Panc1 (cell line): ENCODE data around the gene MPND. TPM values are rescaled to one million over a fixed set of nuclear protein-coding genes. Genes with fewer than 3 reads are reported as not detected.
A peak's percentile ranks its signal among the peaks of the same experiment; 100 is the strongest.

Source experiments
- ATAC-seq: fragments of 200-7000 bp; cut with Tn5 transposase; 2 replicates; pipeline ENCODE4 v1.9.1; 2020; ENCODE audit warnings: mild to moderate bottlenecking, moderate library complexity
- BruUV-seq: library from RNA; stranded (reverse); fragments of 400-500 nt; replicated peaks from 2 replicates; lab custom pipeline; 2021; lab: Mats Ljungman, UMichigan
- CTCF ChIA-PET: fragments of 300-600 bp; sonication (Branson Sonifier 250); formaldehyde crosslinking; loops from one replicate; lab custom pipeline; 2022; ENCODE audit warnings: antibody characterized with exemption; lab: Charles Lee
- POLR2A ChIA-PET: fragments of 300-600 bp; sonication (Branson Sonifier 250); formaldehyde crosslinking; loops from one replicate; lab custom pipeline; 2022; ENCODE audit warnings: antibody characterized with exemption; lab: Charles Lee
- DNase-seq: peaks from one replicate; pipeline ENCODE4 v3.0.0-alpha.2; 2010; ENCODE audit warnings: low read depth, low spot score
- H3K27ac ChIP-seq: 2 replicates; pipeline ENCODE4 v1.5.1; 2011; ENCODE audit warnings: mild to moderate bottlenecking, low read length, inconsistent platforms
- H3K27me3 ChIP-seq: fragments of 200-500 bp; sonication (Bioruptor generic); 2 replicates; pipeline ENCODE4 v1.6.0; 2014; ENCODE audit warnings: low read length, inconsistent platforms; ENCODE audit not compliant: control insufficient read depth, insufficient read depth
- H3K36me3 ChIP-seq: fragments of 200-500 bp; sonication (Bioruptor generic); 2 replicates; pipeline ENCODE4 v1.5.1; 2014; ENCODE audit warnings: inconsistent platforms, mild to moderate bottlenecking, low read length, moderate library complexity; ENCODE audit not compliant: control insufficient read depth, insufficient read depth
- H3K4me1 ChIP-seq: 2 replicates; pipeline ENCODE4 v1.5.1; 2011; ENCODE audit warnings: inconsistent platforms, mild to moderate bottlenecking, low read length, moderate library complexity; ENCODE audit not compliant: control insufficient read depth, insufficient read depth
- H3K4me3 ChIP-seq, 2 experiments: 2 replicates each; pipeline ENCODE4 v1.5.1; 2011 to 2012; ENCODE audit warnings: low read depth in 2 of 2, low read length in 2 of 2, mild to moderate bottlenecking in 2 of 2, inconsistent platforms in 1 of 2, moderate library complexity in 1 of 2
- H3K9me3 ChIP-seq: fragments of 200-500 bp; sonication (Bioruptor generic); 2 replicates; pipeline ENCODE4 v1.5.1; 2014; ENCODE audit warnings: low read depth, mild to moderate bottlenecking, inconsistent platforms, low read length, moderate library complexity; ENCODE audit not compliant: control insufficient read depth, insufficient read depth
- CTCF ChIP-seq: fragments of 450-650 bp; IDR thresholded peaks from 2 replicates; pipeline ENCODE4 v1.5.1; 2017; ENCODE audit warnings: mild to moderate bottlenecking
- POLR2AphosphoS5 ChIP-seq: IDR thresholded peaks from 2 replicates; pipeline ENCODE4 v1.6.1; 2012; ENCODE audit warnings: mild to moderate bottlenecking, low read depth, low read length, moderate library complexity
- REST ChIP-seq, 2 experiments: IDR thresholded peaks; 2 replicates each; pipeline ENCODE4 v1.6.1; 2011 to 2012; ENCODE audit warnings: low read depth in 2 of 2, control low read depth in 1 of 2, low read length in 1 of 2, mild to moderate bottlenecking in 1 of 2, moderate library complexity in 1 of 2; ENCODE audit not compliant: insufficient read depth in 1 of 2
- SIN3A ChIP-seq: IDR thresholded peaks from 2 replicates; pipeline ENCODE4 v1.6.1; 2012; ENCODE audit warnings: low read depth, mild to moderate bottlenecking, low read length, moderate library complexity, borderline replicate concordance; ENCODE audit not compliant: insufficient read depth
- TCF7L2 ChIP-seq: IDR thresholded peaks from 2 replicates; pipeline ENCODE4 v1.6.1; 2011; ENCODE audit warnings: mild to moderate bottlenecking, low read depth, low read length, inconsistent platforms
- in situ Hi-C: cut with HindIII; loops from 2 replicates; pipeline ENCODE4 v1.10.0; 2016; ENCODE audit warnings: low sequenced_read_pairs, low pct_unique_long_range_greater_than_20kb
- intact Hi-C: fragments of 100-400 bp; cut with micrococcal nuclease; formaldehyde crosslinking; loops from one replicate; pipeline ENCODE4 v1.10.0; 2022; ENCODE audit not compliant: unreplicated experiment
- total RNA-seq: library from RNA; stranded (reverse); gene quantifications from one replicate; pipeline ENCODE4 v1.2.1, GENCODE V29; 2021; ENCODE audit not compliant: unreplicated experiment

The MPND gene
- total RNA-seq, 1 experiment from 2014 or later = 22.9 TPM

- Histone ChIP-seq H3K9me3 (no peaks in the 10 kb centered on the region), H3K4me1 (peaks cover 82% of the 10 kb centered on the region), H3K27me3 (no peaks in the 10 kb centered on the region), H3K27ac (peak overlapping the region; percentile 92), H3K4me3 (no peak overlapping the region), H3K36me3 (no peaks in the 10 kb centered on the region)
- in situ Hi-C loops (no loop called here), intact Hi-C loops (no loop called here)
- POLR2A ChIA-PET = no interaction called here
- no TSS peak for BruUV-seq
- CTCF ChIA-PET = interaction anchor here (1.3 kb wide), 1 partner anchor 14 kb away, joined by 3 read pairs; no protein-coding TSS in a partner anchor
- peak; percentile 2; the same call in 1 of the 2 replicates for ATAC-seq
- no peak for TF ChIP-seq REST (IDR thresholded peaks at IDR 0.05; ENCODE audit: insufficient read depth in 1 of 2, low read depth in 2 of 2, low read length in 1 of 2)
- TF ChIP-seq POLR2AphosphoS5 = no peak
- TF ChIP-seq TCF7L2 = no peak
- no peak for TF ChIP-seq SIN3A
- no peak for TF ChIP-seq CTCF
- DNase-seq = no peak
These were observed 32.8 kb downstream of the MPND start for GRCh38 chr19:4376028-4376670.

GRCh38 chr19:4376671-4376990 is 33.3 kb downstream of the MPND start:
- Histone ChIP-seq H3K4me1 (peaks cover 79% of the 10 kb centered on the region), H3K27me3 (no peaks in the 10 kb centered on the region), H3K9me3 (no peaks in the 10 kb centered on the region), H3K36me3 (no peaks in the 10 kb centered on the region), H3K27ac (peak overlapping the region; percentile 46), H3K4me3 (no peak overlapping the region)
- no TSS peak for BruUV-seq
- in situ Hi-C loops = no loop called here
- intact Hi-C loops = no loop called here
- POLR2A ChIA-PET = no interaction called here
- CTCF ChIA-PET = interaction anchor here (1.3 kb wide), 1 partner anchor 14 kb away, joined by 3 read pairs; no protein-coding TSS in a partner anchor
- no peak for ATAC-seq
- no peak for TF ChIP-seq POLR2AphosphoS5
- no peak for TF ChIP-seq CTCF
- no peak for TF ChIP-seq SIN3A
- no peak for TF ChIP-seq REST (IDR thresholded peaks at IDR 0.05; ENCODE audit: insufficient read depth in 1 of 2, low read depth in 2 of 2, low read length in 1 of 2)
- TF ChIP-seq TCF7L2 = no peak
- no peak for DNase-seq
